Neural cell (in vitro differentiated cells): Measurements from ENCODE around the gene LRRC52. TPM values are rescaled to one million over a fixed set of nuclear protein-coding genes. Genes with fewer than 3 reads are reported as not detected.

ENCODE experiments used
- H2AFZ ChIP-seq: fragments of 200-600, 300-800 bp; sonication (generic), shearing (Covaris generic); 2 replicates; pipeline ENCODE4 v1.6.0; 2014; ENCODE audit warnings: low read depth, mild to moderate bottlenecking, antibody characterized with exemption, low read length, moderate library complexity
- H3F3A ChIP-seq: fragments of 200-600 bp; shearing (Covaris generic); 2 replicates; pipeline ENCODE4 v1.6.1; 2016; ENCODE audit warnings: mild to moderate bottlenecking, moderate library complexity, mixed read lengths, antibody characterized with exemption, low read length; ENCODE audit not compliant: insufficient read depth, poor library complexity, severe bottlenecking
- H3K27ac ChIP-seq: fragments of 200-600, 300-800 bp; sonication (generic), shearing (Covaris generic); 2 replicates; pipeline ENCODE4 v1.5.1; 2014; ENCODE audit warnings: mild to moderate bottlenecking, low read length, moderate library complexity
- H3K27me3 ChIP-seq: fragments of 300-800, 200-600 bp; sonication (generic), shearing (Covaris generic); 2 replicates; pipeline ENCODE4 v1.6.0; 2014; ENCODE audit warnings: mild to moderate bottlenecking, low read depth, low read length, moderate library complexity; ENCODE audit not compliant: insufficient read depth
- H3K36me3 ChIP-seq: fragments of 300-800, 200-600 bp; sonication (generic), shearing (Covaris generic); 2 replicates; pipeline ENCODE4 v1.5.1; 2014; ENCODE audit warnings: mild to moderate bottlenecking, antibody characterized with exemption, low read length, moderate library complexity; ENCODE audit not compliant: insufficient read depth
- H3K4me2 ChIP-seq: fragments of 300-800, 200-600 bp; sonication (generic), shearing (Covaris generic); 2 replicates; pipeline ENCODE4 v1.6.0; 2014; ENCODE audit warnings: mild to moderate bottlenecking, low read length
- H3K4me3 ChIP-seq: fragments of 300-800, 200-600 bp; sonication (generic), shearing (Covaris generic); 2 replicates; pipeline ENCODE4 v1.5.1; 2014; ENCODE audit warnings: mild to moderate bottlenecking, low read length, moderate library complexity
- H3K79me2 ChIP-seq: fragments of 200-600 bp; shearing (Covaris generic); replicated peaks from 2 replicates; pipeline ENCODE4 v1.6.0; 2014; ENCODE audit warnings: mild to moderate bottlenecking, low read length, moderate library complexity; ENCODE audit not compliant: insufficient read depth
- H3K9ac ChIP-seq: fragments of 300-800, 200-600 bp; sonication (generic), shearing (Covaris generic); 2 replicates; pipeline ENCODE4 v1.6.1; 2016; ENCODE audit warnings: mild to moderate bottlenecking, low read length, mixed read lengths
- H3K9me2 ChIP-seq: fragments of 200-600 bp; shearing (Covaris generic); 2 replicates; pipeline ENCODE4 v1.6.1; 2016; ENCODE audit warnings: mild to moderate bottlenecking, low read length, mixed read lengths; ENCODE audit not compliant: insufficient read depth
- H3K9me3 ChIP-seq: fragments of 200-600, 300-800 bp; sonication (generic), shearing (Covaris generic); 2 replicates; pipeline ENCODE4 v1.6.1; 2016; ENCODE audit warnings: mild to moderate bottlenecking, mixed run types, low read length, moderate library complexity, mixed read lengths
- H4K20me1 ChIP-seq: fragments of 200-600 bp; shearing (Covaris generic); 2 replicates; pipeline ENCODE4 v1.6.1; 2016; ENCODE audit warnings: mild to moderate bottlenecking, mixed run types; ENCODE audit not compliant: insufficient read depth
- CTCF ChIP-seq: fragments of 450-650 bp; IDR thresholded peaks from 2 replicates; pipeline ENCODE4 v1.5.1; 2014; ENCODE audit warnings: antibody characterized with exemption, mild to moderate bottlenecking, moderate library complexity; ENCODE audit not compliant: poor library complexity, severe bottlenecking
- EP300 ChIP-seq: fragments of 450-650 bp; conservative IDR thresholded peaks from 2 replicates; pipeline ENCODE4 v1.6.1; 2014; ENCODE audit warnings: antibody characterized with exemption, mild to moderate bottlenecking, moderate library complexity; ENCODE audit not compliant: poor library complexity, severe bottlenecking
- EZH2 ChIP-seq: fragments of 200-600, 300-800 bp; shearing (Covaris generic), sonication (generic); IDR thresholded peaks from 2 replicates; pipeline ENCODE4 v1.6.1; 2014; ENCODE audit warnings: antibody characterized with exemption, low read length, borderline replicate concordance, mild to moderate bottlenecking; ENCODE audit not compliant: insufficient read depth, poor library complexity, severe bottlenecking
- MXI1 ChIP-seq: fragments of 450-650 bp; conservative IDR thresholded peaks from 2 replicates; pipeline ENCODE4 v1.6.1; 2014; ENCODE audit warnings: antibody characterized with exemption, mild to moderate bottlenecking; ENCODE audit not compliant: poor library complexity, severe bottlenecking
- POLR2AphosphoS5 ChIP-seq: IDR thresholded peaks from 2 replicates; pipeline ENCODE4 v1.6.1; 2012
- RAD21 ChIP-seq: fragments of 450-650 bp; conservative IDR thresholded peaks from 2 replicates; pipeline ENCODE4 v1.6.1; 2014; ENCODE audit warnings: antibody characterized with exemption, mild to moderate bottlenecking, moderate library complexity
- REST ChIP-seq: IDR thresholded peaks from 2 replicates; pipeline ENCODE4 v1.6.1; 2012; ENCODE audit warnings: borderline replicate concordance
- SMC3 ChIP-seq: fragments of 450-650 bp; conservative IDR thresholded peaks from 2 replicates; pipeline ENCODE4 v1.6.1; 2014; ENCODE audit warnings: antibody characterized with exemption, mild to moderate bottlenecking, moderate library complexity; ENCODE audit not compliant: poor library complexity
- TAF1 ChIP-seq: IDR thresholded peaks from 2 replicates; pipeline ENCODE4 v1.6.1; 2012; ENCODE audit warnings: low read depth
- polyA plus RNA-seq: library from polyadenylated mRNA; depleted of rRNA; stranded (reverse); fragments of >200 nt; gene quantifications from 2 replicates; pipeline ENCODE4 v1.2.3, GENCODE V29; 2014

The LRRC52 gene
- polyA plus RNA-seq, 1 donor from 2014 or later: not detected

- Histone ChIP-seq H3F3A (no peaks in the 10 kb centered on the region), H3K79me2 (no peaks in the 10 kb centered on the region), H3K27ac (no peak overlapping the region), H3K9me2 (no peaks in the 10 kb centered on the region), H3K9me3 (no peaks in the 10 kb centered on the region), H3K4me3 (no peak overlapping the region), H3K27me3 (no peaks in the 10 kb centered on the region), H4K20me1 (no peaks in the 10 kb centered on the region), H3K36me3 (no peaks in the 10 kb centered on the region), H3K4me2 (no peak overlapping the region), H2AFZ (no peak overlapping the region), H3K9ac (no peak overlapping the region)
- TF ChIP-seq SMC3 (no peak), POLR2AphosphoS5 (no peak), EP300 (no peak), EZH2 (no peak), REST (no peak), RAD21 (no peak), CTCF (no peak), TAF1 (no peak), MXI1 (no peak)
Observed at GRCh38 chr1:165501970-165502348, 41.8 kb upstream of the LRRC52 start.

GRCh38 chr1:165507570-165507969 is 36.2 kb upstream of the LRRC52 start:
- Histone ChIP-seq H3K9ac (no peak overlapping the region), H3K79me2 (no peaks in the 10 kb centered on the region), H3K4me3 (no peak overlapping the region), H3K27me3 (no peaks in the 10 kb centered on the region), H3K4me2 (no peak overlapping the region), H3K36me3 (no peaks in the 10 kb centered on the region), H3F3A (no peaks in the 10 kb centered on the region), H3K27ac (no peak overlapping the region), H3K9me3 (no peaks in the 10 kb centered on the region), H4K20me1 (no peaks in the 10 kb centered on the region), H3K9me2 (no peaks in the 10 kb centered on the region), H2AFZ (no peak overlapping the region)
- TF ChIP-seq CTCF (no peak), SMC3 (no peak), MXI1 (no peak), REST (no peak), EP300 (no peak), RAD21 (no peak), TAF1 (no peak), EZH2 (no peak), POLR2AphosphoS5 (no peak)
